ENCODE data around the gene RNF217. TPM values are rescaled to one million over a fixed set of nuclear protein-coding genes. Genes with fewer than 3 reads are reported as not detected.

The RNF217 gene
- total RNA-seq (2016; rRNA removed; fragmentation: Illumina TruSeq; extraction: Trizol) = 1.2 and 2.2 TPM in 2 replicates
- 1.1 TPM in 2 replicates for total RNA-seq (2016; cell fraction: cytosol; rRNA removed; fragmentation: Illumina TruSeq; extraction: Trizol; ENCODE audit: low read depth)
- total RNA-seq (2016; cell fraction: insoluble cytoplasmic fraction; rRNA removed; fragmentation: Illumina TruSeq; extraction: Trizol) = 2.3 and 3.0 TPM in 2 replicates
- total RNA-seq (2016; cell fraction: membrane; rRNA removed; fragmentation: Illumina TruSeq; extraction: Trizol) = 1.4 TPM in 2 replicates
- 2.8 and 3.1 TPM in 2 replicates for total RNA-seq (2016; cell fraction: nucleus; rRNA removed; fragmentation: Illumina TruSeq; extraction: Trizol)
- polyA plus RNA-seq (2011; rRNA removed) = 1.9 and 2.4 TPM in 2 replicates
- polyA plus RNA-seq (2011; cell fraction: cytosol; rRNA removed) = 0.67 and 0.81 TPM in 2 replicates
- 9.2 and 10.0 TPM in 2 replicates for polyA plus RNA-seq (2011; cell fraction: nucleus; rRNA removed)
- polyA plus RNA-seq (2012) = 1.4 and 1.6 TPM in 2 replicates
- polyA plus RNA-seq (2016; cell fraction: cytosol; fragmentation: Illumina TruSeq; extraction: Trizol; ENCODE audit: low read depth) = 0.18 and 0.36 TPM in 2 replicates
- polyA plus RNA-seq (2016; cell fraction: insoluble cytoplasmic fraction; fragmentation: Illumina TruSeq; extraction: Trizol; ENCODE audit: low read depth) = 0.72 and 0.83 TPM in 2 replicates
- 0.69 and 0.73 TPM in 2 replicates for polyA plus RNA-seq (2016; cell fraction: membrane; fragmentation: Illumina TruSeq; extraction: Trizol; ENCODE audit: low read depth)
- 3.2 and 4.7 TPM in 2 replicates for polyA plus RNA-seq (2016; cell fraction: nucleus; fragmentation: Illumina TruSeq; extraction: Trizol; ENCODE audit: insufficient read depth, low read depth)
- polyA minus RNA-seq (2011; rRNA and poly(A)+ RNA removed; ENCODE audit: low replicate concordance) = 2.2 and 14.0 TPM in 2 replicates
- polyA minus RNA-seq (2011; cell fraction: cytosol; rRNA and poly(A)+ RNA removed) = 1.5 and 7.3 TPM in 2 replicates
- polyA minus RNA-seq (2011; cell fraction: nucleus; rRNA and poly(A)+ RNA removed) = 9.5 and 10.7 TPM in 2 replicates
- percentile 55 among the genes with signal in this experiment for Bru-seq, nascent RNA
- BruChase-seq, experiment 1, labeled RNA remaining after a 6-hour chase = percentile 51 among the genes with signal in this experiment
- percentile 51 among the genes with signal in this experiment for BruChase-seq, experiment 2, labeled RNA remaining after a 2-hour chase
- long read RNA-seq, experiment 1 = 0 reads
- long read RNA-seq, experiment 2, full-length matches to known transcripts = 1 of 6 reads
- long read RNA-seq, experiment 2, partial matches to known transcripts = 1 of 6 reads
- long read RNA-seq, experiment 2, other reads (novel, unspliced or antisense) = 4 of 6 reads

DNA sequence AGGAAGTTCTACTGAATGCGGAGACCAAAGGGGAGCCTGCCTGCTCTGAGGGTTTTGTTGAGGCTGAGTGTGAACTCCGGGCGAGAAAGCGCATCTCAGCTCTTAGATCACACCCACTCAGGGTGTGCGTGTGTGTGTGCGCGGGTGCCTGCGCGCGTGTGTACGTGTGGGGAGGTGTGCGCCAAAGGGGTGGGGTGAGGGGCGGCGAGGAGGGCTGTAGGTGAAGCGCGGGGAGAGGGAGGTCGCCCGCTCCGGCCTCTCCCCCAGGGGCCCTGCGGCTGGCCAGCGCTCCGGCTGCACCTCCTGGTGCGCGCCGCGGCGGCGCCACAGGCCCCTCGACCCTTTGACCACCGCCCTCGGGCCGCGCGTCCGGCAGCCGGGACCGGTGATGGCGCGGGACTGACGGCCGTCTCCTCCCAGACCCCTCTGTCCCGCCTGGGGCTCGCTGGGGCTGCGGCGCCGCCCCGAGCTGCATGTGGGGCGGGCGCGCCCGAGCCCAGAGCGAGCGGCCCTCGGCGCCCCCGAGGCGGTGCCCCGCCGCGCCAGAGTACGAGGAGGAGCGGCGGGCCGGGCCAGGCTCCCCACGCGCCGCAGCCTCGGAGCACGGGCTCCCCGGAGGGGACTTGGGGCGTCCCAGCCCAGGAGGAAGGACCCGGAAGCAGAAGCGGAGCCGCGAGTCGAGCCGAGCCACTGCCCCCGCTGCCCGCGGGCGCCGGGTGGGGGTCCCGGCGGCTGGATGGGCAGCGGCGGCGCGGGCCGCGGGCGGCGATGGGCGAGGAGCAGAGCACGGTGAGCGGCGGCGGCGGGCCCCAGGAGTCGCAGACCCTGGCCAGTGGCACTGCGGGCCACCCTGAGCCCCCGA is at the start of gene RNF217:
Gene RNF217, plus strand, starts transcription at position 661 of the 862 bp plus-strand sequence. Its CDS starts 108 bp downstream, at position 769.
- 14% methylated on average over 6 of the region's 101 CpGs for WGBS (ENCODE audit: low lambda C conversion rate)
- no peak for FAIRE-seq
- Histone ChIP-seq H3K4me2 (ENCODE audit: low read depth, low read length) (peak within 1 kb of the TSS; percentile 60), H2AFZ (ENCODE audit: low read length) (no peak within 1 kb of the TSS), H3K9me3 (ENCODE audit: low read length) (no peaks in the 10 kb centered on the region), H3K79me2 (ENCODE audit: insufficient read depth, low read length) (no peaks in the 10 kb centered on the region), H4K20me1 (ENCODE audit: insufficient read depth, low read length) (no peaks in the 10 kb centered on the region; the same call in 1 of the 2 replicates), H3K4me1 (ENCODE audit: insufficient read depth, low read length) (peaks cover 16% of the 10 kb centered on the region), H3K27me3 (ENCODE audit: control insufficient read depth in 1 of 2, insufficient read depth in 2 of 2, low read length in 2 of 2) (peaks cover 0 to 12% of the 10 kb centered on the region in 2 experiments; a peak in 2 of 5 replicates), H3K27ac (ENCODE audit: extremely low read length, insufficient read depth, low read length) (no peak within 1 kb of the TSS), H3K36me3 (replicated peaks in 1 of 2; ENCODE audit: control insufficient read depth in 1 of 2, insufficient read depth in 2 of 2, low read length in 2 of 2) (no peaks in the 10 kb centered on the region), H3K4me3 (replicated peaks in 1 of 3; ENCODE audit: insufficient read depth in 1 of 3, low read depth in 2 of 3, low read length in 3 of 3) (peak within 1 kb of the TSS; percentile 42 to 70 (median 63)), H3K9ac (ENCODE audit: insufficient read depth, low read depth, low read length) (peak within 1 kb of the TSS; percentile 48)
- ATAC-seq = peak; percentile 79
- ChIA-PET POLR2A (no interaction called here), CTCF (ENCODE audit: low intra/inter-chr PET ratio, low total read pairs) (no interaction called here)
- in situ Hi-C loops (cut with HindIII; ENCODE audit: extremely low pct_ligation_motif_present, low pct_unique_long_range_greater_than_20kb) = no loop called here
- DNase-seq (ENCODE audit: low spot score) = no peak
- no TSS peak for BruUV-seq (replicated peaks)
- intact Hi-C loops (cut with micrococcal nuclease; ENCODE audit: unreplicated experiment) = loop anchor here (5.0 to 10.0 kb wide), 3 partner anchors 123 to 190 kb away; partner anchors contain the start of gene TPD52L1
- 0 out of 2 replicates have a peak, but pooled peaks have one; percentile 12 for TF ChIP-seq SAP130 (CRISPR knock-in tag; IDR thresholded peaks at IDR 0.05; ENCODE audit: low read depth)
- TF ChIP-seq YY1 (IDR thresholded peaks at IDR 0.05; ENCODE audit: insufficient read depth, insufficient replicate concordance, low read depth, low read length) = peak; percentile 10
- no peak for TF ChIP-seq KMT2B (CRISPR knock-in tag; IDR thresholded peaks at IDR 0.05)
- peak; percentile 48 for TF ChIP-seq ZFY (CRISPR knock-in tag; IDR thresholded peaks at IDR 0.05)
- peak; percentile 61; the same call in 1 of the 2 replicates for TF ChIP-seq ZNF777 (CRISPR knock-in tag; IDR thresholded peaks at IDR 0.05)
- no peak for TF ChIP-seq ZNF292 (CRISPR knock-in tag; IDR thresholded peaks at IDR 0.05; ENCODE audit: borderline replicate concordance, low read depth)
- TF ChIP-seq ZNF510 (CRISPR knock-in tag; IDR thresholded peaks at IDR 0.05; ENCODE audit: low read depth) = no peak
- peak; percentile 24; the same call in 1 of the 2 replicates for TF ChIP-seq KDM5B (CRISPR knock-in tag; IDR thresholded peaks at IDR 0.05; ENCODE audit: borderline replicate concordance)
- peak; percentile 54 for TF ChIP-seq ZFX (CRISPR knock-in tag; IDR thresholded peaks at IDR 0.05; ENCODE audit: low read depth)
- TF ChIP-seq NPAS2 (CRISPR knock-in tag; IDR thresholded peaks at IDR 0.05; ENCODE audit: borderline replicate concordance) = no peak
- peak; percentile 49; the same call in 1 of the 2 replicates for TF ChIP-seq MYC (CRISPR knock-in tag; IDR thresholded peaks at IDR 0.05; ENCODE audit: borderline replicate concordance)
- TF ChIP-seq, protein P1, sequence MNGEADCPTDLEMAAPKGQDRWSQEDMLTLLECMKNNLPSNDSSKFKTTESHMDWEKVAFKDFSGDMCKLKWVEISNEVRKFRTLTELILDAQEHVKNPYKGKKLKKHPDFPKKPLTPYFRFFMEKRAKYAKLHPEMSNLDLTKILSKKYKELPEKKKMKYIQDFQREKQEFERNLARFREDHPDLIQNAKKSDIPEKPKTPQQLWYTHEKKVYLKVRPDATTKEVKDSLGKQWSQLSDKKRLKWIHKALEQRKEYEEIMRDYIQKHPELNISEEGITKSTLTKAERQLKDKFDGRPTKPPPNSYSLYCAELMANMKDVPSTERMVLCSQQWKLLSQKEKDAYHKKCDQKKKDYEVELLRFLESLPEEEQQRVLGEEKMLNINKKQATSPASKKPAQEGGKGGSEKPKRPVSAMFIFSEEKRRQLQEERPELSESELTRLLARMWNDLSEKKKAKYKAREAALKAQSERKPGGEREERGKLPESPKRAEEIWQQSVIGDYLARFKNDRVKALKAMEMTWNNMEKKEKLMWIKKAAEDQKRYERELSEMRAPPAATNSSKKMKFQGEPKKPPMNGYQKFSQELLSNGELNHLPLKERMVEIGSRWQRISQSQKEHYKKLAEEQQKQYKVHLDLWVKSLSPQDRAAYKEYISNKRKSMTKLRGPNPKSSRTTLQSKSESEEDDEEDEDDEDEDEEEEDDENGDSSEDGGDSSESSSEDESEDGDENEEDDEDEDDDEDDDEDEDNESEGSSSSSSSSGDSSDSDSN (CRISPR knock-in tag; IDR thresholded peaks at IDR 0.05) = peak; percentile 31; the same call in 1 of the 2 replicates

Data from HepG2 (cell line).